Naive thymus-derived CD4-positive, alpha-beta T cell (primary cell): ENCODE results near the gene CHRM1. TPM values are rescaled to one million over a fixed set of nuclear protein-coding genes. Genes with fewer than 3 reads are reported as not detected.
A peak's percentile ranks its signal among the peaks of the same experiment; 100 is the strongest.

ENCODE experiments used
- ATAC-seq: fragments of 150-1000 bp; cut with Tn5 transposase; 2 replicates; pipeline ENCODE4 v1.10.0; 2021; ENCODE audit warnings: mild to moderate bottlenecking, moderate library complexity
- CTCF ChIA-PET: fragments of 350-600 bp; sonication (Branson Sonifier 250); formaldehyde crosslinking; loops from one replicate; lab custom pipeline; 2021; ENCODE audit warnings: antibody characterized with exemption; lab: Charles Lee
- POLR2A ChIA-PET: fragments of 350-600 bp; sonication (Branson Sonifier 250); formaldehyde crosslinking; loops from one replicate; lab custom pipeline; 2021; ENCODE audit warnings: antibody characterized with exemption, inconsistent platforms; lab: Charles Lee
- DNase-seq, 9 donors: peaks; one replicate each; pipeline versions ENCODE4 v3.0.0 to v3.0.0-alpha.2; 2020 to 2022; ENCODE audit warnings: mixed read lengths in 1 of 9
- H3K27ac ChIP-seq: one replicate; pipeline ENCODE4 v1.7.0; 2013; ENCODE audit warnings: mild to moderate bottlenecking, low read depth, low read length, moderate library complexity
- H3K27me3 ChIP-seq, 2 donors: one replicate each; pipeline ENCODE4 v1.7.0; 2013; ENCODE audit warnings: low read length in 2 of 2, mild to moderate bottlenecking in 2 of 2, moderate library complexity in 2 of 2; ENCODE audit not compliant: control insufficient read depth in 2 of 2, insufficient read depth in 2 of 2
- H3K36me3 ChIP-seq, 3 experiments: 1 replicate in 2 of 3; 2 replicates in 1 of 3; pipeline ENCODE4 v1.7.0; 2013; ENCODE audit warnings: low read length in 3 of 3, mild to moderate bottlenecking in 3 of 3, moderate library complexity in 1 of 3; ENCODE audit not compliant: insufficient read depth in 3 of 3, control insufficient read depth in 2 of 3
- H3K4me1 ChIP-seq, 2 donors: one replicate each; pipeline ENCODE4 v1.7.0; 2013; ENCODE audit warnings: low read length in 2 of 2, mild to moderate bottlenecking in 2 of 2, moderate library complexity in 1 of 2; ENCODE audit not compliant: control insufficient read depth in 2 of 2, insufficient read depth in 2 of 2
- H3K4me3 ChIP-seq: 2 replicates; pipeline ENCODE4 v1.7.0; 2013; ENCODE audit warnings: mild to moderate bottlenecking, low read length
- H3K9me3 ChIP-seq, 3 experiments: 1 replicate in 2 of 3; 2 replicates in 1 of 3; pipeline ENCODE4 v1.7.0; 2013; ENCODE audit warnings: low read length in 3 of 3; ENCODE audit not compliant: control insufficient read depth in 2 of 3
- H3K27ac Mint-ChIP-seq, 9 donors: one replicate each; pipeline ENCODE4 v1.8.0; 2020 to 2022; ENCODE audit warnings: mixed read lengths in 9 of 9, mild to moderate bottlenecking in 8 of 9, moderate library complexity in 5 of 9, inconsistent platforms in 2 of 9
- H3K27me3 Mint-ChIP-seq, 5 donors: one replicate each; pipeline ENCODE4 v1.8.0; 2021 to 2022; ENCODE audit warnings: mixed read lengths in 5 of 5, mild to moderate bottlenecking in 1 of 5
- H3K36me3 Mint-ChIP-seq, 5 donors: one replicate each; pipeline ENCODE4 v1.8.0; 2020 to 2022; ENCODE audit warnings: mixed read lengths in 5 of 5, mild to moderate bottlenecking in 3 of 5, inconsistent platforms in 1 of 5
- H3K4me1 Mint-ChIP-seq, 7 donors: one replicate each; pipeline ENCODE4 v1.8.0; 2020 to 2022; ENCODE audit warnings: mixed read lengths in 7 of 7, mild to moderate bottlenecking in 3 of 7, inconsistent platforms in 1 of 7
- H3K4me3 Mint-ChIP-seq, 10 donors: one replicate each; pipeline ENCODE4 v1.8.0; 2020 to 2022; ENCODE audit warnings: mild to moderate bottlenecking in 10 of 10, mixed read lengths in 10 of 10, moderate library complexity in 6 of 10, inconsistent platforms in 2 of 10
- H3K9me3 Mint-ChIP-seq, 11 donors: one replicate each; pipeline ENCODE4 v1.8.0; 2020 to 2022; ENCODE audit warnings: mixed read lengths in 11 of 11, mild to moderate bottlenecking in 4 of 11, inconsistent platforms in 1 of 11, moderate library complexity in 1 of 11
- intact Hi-C, 2 donors: fragments of 100-400 bp; cut with micrococcal nuclease; formaldehyde crosslinking; loops; one replicate each; pipeline ENCODE4 v1.15.1; 2023
- polyA plus RNA-seq, 2 donors: library from polyadenylated mRNA; unstranded; fragments of 300-500 nt; fragmentation: Illumina TruSeq; gene quantifications; one replicate each; pipeline ENCODE4 v1.2.3, GENCODE V29; 2021
- total RNA-seq, 6 experiments: library from RNA in 5 of 6; stranded (reverse) in 5 of 6; gene quantifications; 1 replicate in 5 of 6; 2 replicates in 1 of 6; pipeline ENCODE4 v1.2.3 and lab custom pipeline; 2021 to 2026

CHRM1 gene
- total and polyA plus RNA-seq, 7 experiments from 2014 or later: not detected

DNA sequence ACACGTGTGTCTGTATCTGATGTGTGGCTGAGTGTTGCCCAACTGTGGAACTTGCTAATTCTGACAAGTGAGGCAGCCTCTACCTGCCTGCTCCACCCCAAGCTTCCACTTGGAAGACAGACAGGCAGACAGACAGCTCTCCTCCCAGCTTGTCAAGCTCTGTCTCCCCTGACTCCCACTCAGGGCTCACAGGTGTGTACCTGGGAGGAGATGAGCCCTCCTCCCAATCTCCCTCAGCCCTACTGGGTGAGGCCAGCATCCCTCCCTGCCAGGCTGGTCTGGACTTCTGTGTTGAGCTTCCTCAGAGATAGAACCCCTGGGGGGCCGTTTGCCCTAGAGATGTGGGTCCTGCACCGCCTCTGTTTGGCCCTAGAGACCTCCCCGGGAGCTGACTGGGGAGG lies 1.0 kb upstream of the CHRM1 start:
- H3K27me3 Mint-ChIP-seq: peaks cover 36 to 80% (median 43%) of the 10 kb centered on the region in 5 donors
- H3K27ac ChIP-seq: no peak overlapping the region
- H3K4me1 ChIP-seq: peaks cover 9 to 23% of the 10 kb centered on the region in 2 donors
- no peak overlapping the region for H3K4me3 ChIP-seq
- DNase-seq (no peak), ATAC-seq (no peak)
- H3K27ac Mint-ChIP-seq: peak overlapping the region in 1 of 9 donors; percentile 63
- peaks cover 8 to 32% (median 21%) of the 10 kb centered on the region in 7 donors for H3K4me1 Mint-ChIP-seq
- intact Hi-C loops: no loop called here
- CTCF ChIA-PET: no interaction called here
- peaks cover 0 to 14% of the 10 kb centered on the region in 2 donors for H3K27me3 ChIP-seq
- peak overlapping the region in 8 of 10 donors; percentile 1 to 88 (median 58) for H3K4me3 Mint-ChIP-seq
- H3K36me3 Mint-ChIP-seq: no peaks in the 10 kb centered on the region
- peaks cover 0 to 1% (median 0%) of the 10 kb centered on the region in 11 donors for H3K9me3 Mint-ChIP-seq
- no peaks in the 10 kb centered on the region for H3K9me3 ChIP-seq
- no peaks in the 10 kb centered on the region for H3K36me3 ChIP-seq
- POLR2A ChIA-PET: interaction anchor here (0.5 kb wide), 1 partner anchor 44 kb away, joined by 3 read pairs; no protein-coding TSS in a partner anchor

DNA sequence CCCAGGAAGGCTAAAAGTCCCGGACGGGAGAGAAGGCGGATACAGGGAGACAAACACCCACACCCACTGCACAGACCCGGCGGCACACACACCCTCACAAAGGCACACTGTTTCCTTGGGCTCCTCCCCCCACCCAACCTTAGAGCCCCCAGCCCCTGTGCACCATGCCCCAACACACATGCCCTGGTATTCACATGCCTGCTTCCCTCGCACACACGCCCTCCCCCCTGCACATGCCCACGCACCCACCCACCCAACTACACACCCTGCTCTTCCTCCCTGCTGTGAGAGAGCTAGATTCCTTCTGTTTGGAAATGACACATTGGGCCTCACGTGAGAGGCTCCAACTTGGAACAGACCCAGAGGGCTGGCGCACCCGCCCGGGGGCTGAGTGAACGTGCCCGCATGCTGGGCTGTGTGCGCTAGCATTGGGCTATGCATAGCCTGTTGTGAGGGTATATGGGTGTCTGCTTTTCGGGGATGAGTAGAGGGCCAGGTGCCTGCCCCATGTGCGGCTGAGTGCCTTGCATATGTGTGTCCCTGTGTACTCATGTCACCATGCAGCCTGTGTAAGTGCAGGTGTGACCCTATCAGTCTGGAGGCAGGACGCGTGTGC lies 518 bp upstream of the CHRM1 start:
- Histone ChIP-seq H3K27ac (no peak overlapping the region), H3K4me1 (peaks cover 8 to 20% of the 10 kb centered on the region in 2 donors), H3K36me3 (no peaks in the 10 kb centered on the region), H3K4me3 (no peak overlapping the region), H3K27me3 (peaks cover 0 to 14% of the 10 kb centered on the region in 2 donors), H3K9me3 (no peaks in the 10 kb centered on the region)
- peaks cover 8 to 30% (median 21%) of the 10 kb centered on the region in 7 donors for H3K4me1 Mint-ChIP-seq
- H3K36me3 Mint-ChIP-seq: no peaks in the 10 kb centered on the region
- POLR2A ChIA-PET: no interaction called here
- DNase-seq: no peak
- H3K27ac Mint-ChIP-seq: no peak overlapping the region
- H3K4me3 Mint-ChIP-seq: no peak overlapping the region
- peaks cover 0 to 1% (median 0%) of the 10 kb centered on the region in 11 donors for H3K9me3 Mint-ChIP-seq
- peaks cover 36 to 79% (median 43%) of the 10 kb centered on the region in 5 donors for H3K27me3 Mint-ChIP-seq
- ATAC-seq: no peak
- intact Hi-C loops: no loop called here
- CTCF ChIA-PET: no interaction called here

DNA sequence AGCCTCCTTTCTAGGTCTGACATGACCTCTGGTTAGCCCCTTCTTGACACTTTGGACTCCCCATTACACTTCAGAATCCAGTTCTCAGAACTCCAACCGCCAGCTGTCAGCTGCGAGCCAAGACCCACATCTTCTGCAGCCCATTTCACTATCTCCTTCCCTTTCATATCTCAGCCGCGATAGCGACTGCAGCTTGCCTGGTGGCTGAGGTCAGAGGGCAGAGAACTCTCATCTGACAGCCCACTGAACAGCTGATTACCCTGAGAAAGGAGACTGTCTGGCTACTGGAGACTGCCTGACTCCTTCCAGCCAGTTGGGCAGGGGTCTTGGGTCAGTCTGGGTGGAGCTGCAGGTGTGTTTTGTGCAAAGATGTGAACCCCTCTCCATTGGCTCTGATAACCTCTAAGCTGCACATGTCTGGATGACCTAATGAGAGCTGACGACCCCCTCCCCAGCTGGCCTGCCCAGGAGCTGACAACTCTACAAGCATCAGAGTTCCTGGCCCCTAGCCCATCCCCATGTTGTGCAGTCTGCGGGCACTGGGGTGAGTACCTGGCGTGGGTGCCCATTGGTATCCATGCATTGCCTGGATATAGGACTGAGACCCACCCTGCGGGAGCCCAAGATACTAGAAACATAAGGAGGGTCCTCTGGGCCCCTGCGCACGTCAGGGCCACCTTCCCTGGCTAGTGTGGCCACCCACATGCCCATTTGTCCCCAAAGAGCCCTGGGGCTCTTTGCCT lies 1.1 kb downstream of the CHRM1 start:
- Mint-ChIP-seq H3K4me1 (peaks cover 5 to 13% (median 8%) of the 10 kb centered on the region in 7 donors), H3K4me3 (peak overlapping the region in 1 of 10 donors; percentile 4), H3K27ac (no peak overlapping the region), H3K27me3 (peaks cover 24 to 69% (median 29%) of the 10 kb centered on the region in 5 donors), H3K9me3 (peaks cover 0 to 1% (median 0%) of the 10 kb centered on the region in 11 donors), H3K36me3 (no peaks in the 10 kb centered on the region)
- no peak overlapping the region for H3K27ac ChIP-seq
- H3K4me1 ChIP-seq: peaks cover 0 to 9% of the 10 kb centered on the region in 2 donors
- POLR2A ChIA-PET: no interaction called here
- no peaks in the 10 kb centered on the region for H3K36me3 ChIP-seq
- CTCF ChIA-PET: interaction anchor here (0.5 kb wide), 1 partner anchor 23 kb away, joined by 3 read pairs; no protein-coding TSS in a partner anchor
- no peaks in the 10 kb centered on the region for H3K9me3 ChIP-seq
- DNase-seq (no peak), ATAC-seq (no peak)
- intact Hi-C loops: no loop called here
- no peak overlapping the region for H3K4me3 ChIP-seq
- H3K27me3 ChIP-seq: peaks cover 0 to 7% of the 10 kb centered on the region in 2 donors

DNA sequence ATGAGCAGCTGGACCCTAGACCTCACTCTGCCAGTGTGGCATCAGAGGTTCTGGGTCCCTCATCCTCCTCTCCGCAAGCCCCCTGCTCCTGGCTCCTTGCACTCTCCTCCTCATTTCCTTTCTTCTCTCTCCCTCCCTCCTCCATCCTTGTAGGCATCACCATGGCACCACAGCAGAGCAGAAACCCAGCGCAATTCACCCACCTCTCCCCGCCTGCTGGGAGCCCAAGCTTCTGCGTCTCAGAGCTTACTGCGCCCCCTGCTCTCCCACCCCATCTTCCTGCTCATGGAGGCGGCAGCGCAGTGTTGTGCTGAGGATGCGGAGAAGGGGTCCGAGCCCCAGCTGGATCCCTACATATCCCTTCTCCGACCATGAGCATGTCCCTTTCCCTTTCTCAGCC lies 1.7 kb downstream of the CHRM1 start:
- no peak for ATAC-seq
- Mint-ChIP-seq H3K36me3 (no peaks in the 10 kb centered on the region), H3K27me3 (peaks cover 22 to 65% (median 28%) of the 10 kb centered on the region in 5 donors), H3K4me3 (no peak overlapping the region), H3K4me1 (peaks cover 5 to 13% (median 8%) of the 10 kb centered on the region in 7 donors), H3K27ac (no peak overlapping the region), H3K9me3 (peaks cover 0 to 1% (median 0%) of the 10 kb centered on the region in 11 donors)
- Histone ChIP-seq H3K4me1 (peaks cover 0 to 9% of the 10 kb centered on the region in 2 donors), H3K27ac (no peak overlapping the region), H3K36me3 (no peaks in the 10 kb centered on the region), H3K27me3 (peaks cover 0 to 7% of the 10 kb centered on the region in 2 donors), H3K9me3 (no peaks in the 10 kb centered on the region), H3K4me3 (no peak overlapping the region)
- intact Hi-C loops: no loop called here
- DNase-seq: no peak
- ChIA-PET POLR2A (no interaction called here), CTCF (interaction anchor here (0.5 kb wide), 1 partner anchor 23 kb away, joined by 3 read pairs; no protein-coding TSS in a partner anchor)

DNA sequence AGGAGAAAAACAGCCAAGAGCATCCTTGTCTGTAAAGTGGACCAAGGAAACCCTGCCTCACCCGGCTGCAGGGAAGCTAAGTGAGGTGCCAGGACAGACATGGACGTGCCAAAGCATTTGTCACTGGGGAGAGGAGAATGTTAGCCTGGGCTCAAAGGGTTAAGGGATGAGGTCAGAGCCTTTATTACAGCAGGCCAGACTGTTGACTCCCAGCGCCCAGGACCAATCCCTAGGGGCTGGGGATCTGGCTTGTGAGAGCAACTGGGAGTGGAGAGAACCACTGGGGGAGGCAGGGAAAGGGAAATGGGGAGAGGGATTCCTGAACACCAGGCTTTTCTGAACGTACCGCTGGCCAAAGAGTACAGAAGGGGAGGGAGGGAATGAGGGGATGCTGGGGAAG lies 2.6 kb downstream of the CHRM1 start:
- ATAC-seq (no peak), DNase-seq (no peak)
- H3K4me1 ChIP-seq: peaks cover 0 to 5% of the 10 kb centered on the region in 2 donors
- no peak overlapping the region for H3K4me3 ChIP-seq
- H3K27me3 Mint-ChIP-seq: peaks cover 17 to 57% (median 23%) of the 10 kb centered on the region in 5 donors
- peaks cover 2 to 7% (median 3%) of the 10 kb centered on the region in 7 donors for H3K4me1 Mint-ChIP-seq
- no peak overlapping the region for H3K27ac ChIP-seq
- no peak overlapping the region for H3K4me3 Mint-ChIP-seq
- peaks cover 0 to 2% of the 10 kb centered on the region in 2 donors for H3K27me3 ChIP-seq
- intact Hi-C loops: no loop called here
- H3K9me3 ChIP-seq: no peaks in the 10 kb centered on the region
- POLR2A ChIA-PET: no interaction called here
- H3K9me3 Mint-ChIP-seq: peaks cover 0 to 1% (median 0%) of the 10 kb centered on the region in 11 donors
- H3K27ac Mint-ChIP-seq: no peak overlapping the region
- CTCF ChIA-PET: interaction anchor here (0.8 kb wide), 1 partner anchor 13 kb away, joined by 3 read pairs; no protein-coding TSS in a partner anchor
- H3K36me3 ChIP-seq: no peaks in the 10 kb centered on the region
- H3K36me3 Mint-ChIP-seq: no peaks in the 10 kb centered on the region

DNA sequence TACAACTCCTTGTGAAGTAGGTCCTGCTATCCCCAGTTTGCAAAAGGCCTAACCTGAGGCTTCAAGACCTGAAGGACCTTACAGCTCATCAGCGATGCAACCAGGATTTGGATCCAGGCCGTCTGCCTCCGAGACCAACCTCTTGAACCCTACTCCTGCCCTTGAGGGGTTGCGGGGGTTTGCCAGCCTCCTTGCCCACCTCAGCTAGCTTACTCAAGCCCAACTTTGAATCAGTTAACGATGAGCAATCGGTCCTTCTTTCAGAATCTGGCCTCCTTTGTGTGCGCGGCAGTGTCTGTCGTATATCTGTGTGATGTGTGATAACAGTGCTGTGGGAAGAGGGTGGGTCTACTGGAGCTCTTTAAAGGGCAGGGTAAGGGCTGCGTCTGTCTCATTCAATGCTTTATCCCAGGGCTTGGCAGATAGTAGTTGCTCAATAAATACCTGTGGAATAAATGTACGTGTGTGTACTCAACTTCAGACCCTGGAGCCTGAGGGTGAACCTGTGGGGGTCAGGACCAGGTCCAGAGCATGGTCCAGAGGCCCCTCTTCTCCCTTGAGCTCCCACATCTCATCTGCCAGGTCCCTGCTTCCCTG lies 3.2 kb downstream of the CHRM1 start:
- Histone ChIP-seq H3K9me3 (no peaks in the 10 kb centered on the region), H3K36me3 (no peaks in the 10 kb centered on the region), H3K27ac (no peak overlapping the region), H3K4me1 (peaks cover 0 to 3% of the 10 kb centered on the region in 2 donors), H3K4me3 (no peak overlapping the region), H3K27me3 (no peaks in the 10 kb centered on the region)
- DNase-seq (no peak), ATAC-seq (no peak)
- Mint-ChIP-seq H3K4me1 (peaks cover 0 to 5% (median 0%) of the 10 kb centered on the region in 7 donors), H3K27ac (no peak overlapping the region), H3K27me3 (peaks cover 15 to 51% (median 20%) of the 10 kb centered on the region in 5 donors), H3K4me3 (no peak overlapping the region), H3K9me3 (peaks cover 0 to 1% (median 0%) of the 10 kb centered on the region in 11 donors), H3K36me3 (no peaks in the 10 kb centered on the region)
- CTCF ChIA-PET: interaction anchor here (0.8 kb wide), 1 partner anchor 13 kb away, joined by 3 read pairs; no protein-coding TSS in a partner anchor
- intact Hi-C loops: no loop called here
- POLR2A ChIA-PET: no interaction called here
